Vagina (tissue), 2 donors: Measurements from ENCODE around the gene LRRC10. TPM values are rescaled to one million over a fixed set of nuclear protein-coding genes. Genes with fewer than 3 reads are reported as not detected.

Experiments used
- DNase-seq, 2 donors: peaks; one replicate each; pipeline ENCODE4 v3.0.0-alpha.2; 2017; ENCODE audit errors: extremely low spot score in 2 of 2
- H3K27ac ChIP-seq: fragments of 200-600 bp; sonication (generic); one replicate; pipeline ENCODE4 v1.5.1; 2019
- H3K27me3 ChIP-seq: fragments of 200-600 bp; sonication (generic); one replicate; pipeline ENCODE4 v1.5.1; 2019
- H3K36me3 ChIP-seq, 2 donors: fragments of 200-600 bp; sonication (generic); one replicate each; pipeline ENCODE4 v1.5.1; 2017 to 2019
- H3K4me1 ChIP-seq: fragments of 200-600 bp; sonication (generic); one replicate; pipeline ENCODE4 v1.5.1; 2019
- H3K4me3 ChIP-seq, 2 donors: fragments of 200-600 bp; sonication (generic); 1 replicate in 1 of 2; 2 replicates in 1 of 2; pipeline ENCODE4 v1.5.1; 2016 to 2019
- H3K9me3 ChIP-seq: fragments of 200-600 bp; sonication (generic); one replicate; pipeline ENCODE4 v1.5.1; 2019
- CTCF ChIP-seq, 3 experiments: fragments of 450-650 bp in 2 of 3; fragments of 200-600 bp in 1 of 3; sonication (generic) in 1 of 3; IDR thresholded peaks; one replicate each; pipeline ENCODE4 v1.5.1; 2017 to 2019; ENCODE audit warnings: antibody characterized with exemption in 3 of 3, mild to moderate bottlenecking in 2 of 3, moderate library complexity in 2 of 3
- POLR2A ChIP-seq, 2 donors: fragments of 450-650 bp; IDR thresholded peaks; one replicate each; pipeline ENCODE4 v1.6.1; 2017; ENCODE audit warnings: antibody characterized with exemption in 2 of 2, mild to moderate bottlenecking in 2 of 2, moderate library complexity in 2 of 2
- POLR2AphosphoS5 ChIP-seq, 2 donors: sonication (generic); formaldehyde crosslinking; IDR thresholded peaks; one replicate each; pipeline ENCODE4 v1.9.0; 2017; ENCODE audit warnings: antibody characterized with exemption in 2 of 2, mild to moderate bottlenecking in 2 of 2, low read depth in 1 of 2; ENCODE audit not compliant: insufficient read depth in 1 of 2
- intact Hi-C: fragments of 100-400 bp; cut with DNase I; formaldehyde crosslinking; loops from one replicate; pipeline ENCODE4 v1.15.1; 2023
- total RNA-seq: library from RNA; depleted of rRNA; stranded (reverse); fragments of >200 nt; gene quantifications from one replicate; pipeline ENCODE4 v1.2.3, GENCODE V29; 2016

LRRC10 gene
- total RNA-seq, 1 donor from 2014 or later = not detected

- intact Hi-C loops = loop anchor here (10.0 kb wide), 1 partner anchor 163 kb away; no protein-coding TSS in a partner anchor
- Histone ChIP-seq H3K4me1 (no peaks in the 10 kb centered on the region), H3K4me3 (no peak overlapping the region), H3K27me3 (no peaks in the 10 kb centered on the region), H3K36me3 (peaks cover 0 to 16% of the 10 kb centered on the region in 2 donors), H3K9me3 (no peaks in the 10 kb centered on the region), H3K27ac (no peak overlapping the region)
- TF ChIP-seq POLR2AphosphoS5 (IDR thresholded peaks at IDR 0.05; ENCODE audit: insufficient read depth in 1 of 2, low read depth in 1 of 2) (no peak), CTCF (IDR thresholded peaks at IDR 0.05) (no peak), POLR2A (IDR thresholded peaks at IDR 0.05) (no peak)
- no peak for DNase-seq
These were observed 32.4 kb downstream of the LRRC10 start for GRCh38 chr12:69578283-69578682.

DNA sequence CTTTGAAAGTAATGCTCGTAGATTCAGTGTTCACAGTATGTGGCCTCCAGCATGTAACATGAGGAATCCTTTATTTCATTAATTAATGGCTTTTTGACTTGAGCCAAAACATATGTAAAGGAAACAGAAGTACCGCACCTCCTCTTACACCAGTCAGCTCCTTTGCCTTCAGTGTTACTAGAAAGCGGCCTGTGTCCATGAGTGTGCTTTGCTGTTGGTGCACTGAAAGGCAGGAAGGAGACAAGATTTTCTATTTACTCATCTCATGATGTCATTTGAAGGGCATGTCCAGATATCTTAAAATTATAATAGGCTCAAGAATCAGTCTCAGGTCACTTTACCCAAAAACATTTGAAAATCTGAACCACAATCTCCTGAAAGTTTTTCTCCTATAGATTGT, 35.4 kb downstream of the LRRC10 start:
- no peak for TF ChIP-seq POLR2A (IDR thresholded peaks at IDR 0.05)
- TF ChIP-seq CTCF (IDR thresholded peaks at IDR 0.05) = no peak
- no peak for TF ChIP-seq POLR2AphosphoS5 (IDR thresholded peaks at IDR 0.05; ENCODE audit: insufficient read depth in 1 of 2, low read depth in 1 of 2)
- Histone ChIP-seq H3K4me3 (no peak overlapping the region), H3K27me3 (no peaks in the 10 kb centered on the region), H3K4me1 (no peaks in the 10 kb centered on the region), H3K36me3 (peaks cover 0 to 34% of the 10 kb centered on the region in 2 donors), H3K9me3 (no peaks in the 10 kb centered on the region), H3K27ac (no peak overlapping the region)
- no peak for DNase-seq
- intact Hi-C loops = loop anchor here (10.0 kb wide), 1 partner anchor 161 kb away; no protein-coding TSS in a partner anchor

DNA sequence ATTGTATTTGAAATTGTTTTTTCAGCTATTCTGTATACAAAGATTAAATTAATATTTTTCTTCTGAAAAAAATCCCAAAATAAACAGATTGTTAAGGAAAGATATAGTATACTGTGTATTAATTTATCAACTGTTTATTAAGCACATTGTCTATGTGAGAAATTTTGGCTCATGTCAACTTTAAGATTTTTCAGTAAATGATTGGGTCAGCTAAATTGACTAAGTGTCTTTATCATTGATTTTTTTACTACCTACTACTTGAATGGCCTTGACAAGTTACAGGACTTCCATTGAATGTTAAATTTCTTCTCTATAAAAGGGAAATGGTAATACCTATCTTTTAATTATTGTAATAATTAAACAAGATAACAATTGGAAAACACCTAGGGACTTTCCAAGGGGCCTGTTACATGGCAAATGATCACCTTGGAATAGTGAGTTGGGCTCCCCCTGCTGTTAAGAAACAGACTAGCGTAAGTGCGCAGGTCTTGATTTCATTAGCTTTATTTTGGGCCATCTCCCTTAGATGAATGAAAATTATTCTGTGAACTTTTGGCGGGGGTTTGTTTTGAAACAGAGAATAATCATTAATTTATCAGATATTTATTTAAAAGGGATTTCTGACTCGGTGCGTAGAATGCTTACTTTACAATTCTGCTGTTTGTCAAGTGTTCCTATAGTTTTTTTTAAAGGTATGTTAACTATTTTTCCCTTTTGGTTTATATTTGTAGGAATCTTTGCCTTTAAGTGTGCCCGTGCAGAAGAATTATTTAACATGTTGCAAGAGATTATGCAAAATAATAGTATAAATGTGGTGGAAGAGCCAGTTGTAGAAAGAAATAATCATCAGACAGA, 39.9 kb downstream of the LRRC10 start:
- intact Hi-C loops = loop anchor here (10.0 kb wide), 1 partner anchor 156 kb away; no protein-coding TSS in a partner anchor
- H3K36me3 ChIP-seq = peaks cover 0 to 42% of the 10 kb centered on the region in 2 donors

GRCh38 chr12:69570000-69570516, 40.6 kb downstream of the LRRC10 start:
- DNase-seq = no peak
- peaks cover 0 to 39% of the 10 kb centered on the region in 2 donors for H3K36me3 ChIP-seq
- H3K9me3 ChIP-seq = no peaks in the 10 kb centered on the region
- no peak overlapping the region for H3K4me3 ChIP-seq
- no peaks in the 10 kb centered on the region for H3K4me1 ChIP-seq
- intact Hi-C loops = loop anchor here (10.0 kb wide), 1 partner anchor 155 kb away; no protein-coding TSS in a partner anchor
- no peaks in the 10 kb centered on the region for H3K27me3 ChIP-seq
- TF ChIP-seq POLR2AphosphoS5 (IDR thresholded peaks at IDR 0.05; ENCODE audit: insufficient read depth in 1 of 2, low read depth in 1 of 2) (no peak), CTCF (IDR thresholded peaks at IDR 0.05) (no peak), POLR2A (IDR thresholded peaks at IDR 0.05) (no peak)
- no peak overlapping the region for H3K27ac ChIP-seq

More for the DNA sequence above, 39.9 kb downstream of the LRRC10 start:
- Histone ChIP-seq H3K9me3 (no peaks in the 10 kb centered on the region), H3K4me3 (no peak overlapping the region), H3K4me1 (no peaks in the 10 kb centered on the region), H3K27ac (no peak overlapping the region), H3K27me3 (no peaks in the 10 kb centered on the region)
- TF ChIP-seq CTCF (IDR thresholded peaks at IDR 0.05) = peak; percentile 40 to 81 (median 58)
- TF ChIP-seq POLR2AphosphoS5 (IDR thresholded peaks at IDR 0.05; ENCODE audit: insufficient read depth in 1 of 2, low read depth in 1 of 2) = no peak
- TF ChIP-seq POLR2A (IDR thresholded peaks at IDR 0.05) = no peak
- DNase-seq = no peak
